NAMALWA (cell line): Measurements from ENCODE around the gene S100A11.

Experiments
- DNase-seq: peaks from one replicate; pipeline ENCODE4 v3.0.0-alpha.2; 2015; ENCODE audit warnings: low spot score

The S100A11 gene

GRCh38 chr1:151984313-151984956, 52.4 kb downstream of the S100A11 start:
- no peak for DNase-seq
